Keratinocyte (primary cell): ENCODE data around the gene FHDC1.

ENCODE experiments used
- CTCF ChIP-seq, 3 experiments: IDR thresholded peaks in 1 of 3; conservative IDR thresholded peaks in 1 of 3; optimal IDR thresholded peaks in 1 of 3; 2 replicates in 2 of 3; 3 replicates in 1 of 3; pipeline versions ENCODE3 to v1.5.1; 2011; ENCODE audit warnings: low read length in 3 of 3, mild to moderate bottlenecking in 3 of 3, moderate library complexity in 2 of 3, control low read depth in 1 of 3, inconsistent platforms in 1 of 3; ENCODE audit not compliant: insufficient read depth in 2 of 3; ENCODE audit errors: extremely low read depth in 1 of 3
- EZH2 ChIP-seq: IDR thresholded peaks from one replicate; pipeline ENCODE4 v1.6.1; 2012; ENCODE audit warnings: inconsistent platforms, mild to moderate bottlenecking, low read length, moderate library complexity

GRCh38 chr4:152975380-152976211, 39.5 kb downstream of the FHDC1 start:
- TF ChIP-seq CTCF (optimal IDR thresholded peaks at IDR 0.05 in 1 of 3, IDR thresholded peaks at IDR 0.05 in 1 of 3, conservative IDR thresholded peaks at IDR 0.05 in 1 of 3; ENCODE audit: extremely low read depth in 1 of 3, insufficient read depth in 2 of 3, low read length in 3 of 3) (no peak), EZH2 (no peak)
